Stimulated activated naive CD4-positive, alpha-beta T cell treated with Interleukin-2 at 50 U/mL for 16 hours (primary cell): ENCODE measurements around the gene GZMA.
A peak's percentile ranks its signal among the peaks of the same experiment; 100 is the strongest.

Source experiments
- DNase-seq: peaks from one replicate; lab custom pipeline; 2025; lab: John Stamatoyannopoulos, UW

Gene GZMA

GRCh38 chr5:55110217-55110616, 7.8 kb downstream of the GZMA start:
- no peak for DNase-seq

- DNase-seq: no peak
Observed at GRCh38 chr5:55113327-55113726, 10.9 kb downstream of the GZMA start.

- no peak for DNase-seq
Observed at GRCh38 chr5:55114061-55114460, 11.6 kb downstream of the GZMA start.

DNA sequence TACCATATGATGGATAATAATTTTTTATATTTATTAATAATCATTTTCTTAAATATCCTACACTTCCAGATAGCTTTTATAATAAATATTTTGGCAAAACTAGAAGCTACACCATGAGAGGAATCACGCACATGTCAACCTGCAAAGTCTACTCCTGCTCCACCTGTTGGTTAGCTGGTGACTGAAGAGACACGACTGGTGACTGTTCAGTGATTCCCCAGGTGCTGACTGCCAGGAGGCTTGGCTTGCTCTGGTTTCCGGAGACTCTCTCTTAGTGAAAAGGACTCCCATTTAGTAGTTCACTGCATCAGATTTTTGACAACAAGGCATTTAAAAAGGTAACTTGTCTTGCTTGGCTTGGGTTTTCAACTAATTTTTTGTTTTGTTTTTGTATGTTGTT, 20.9 kb downstream of the GZMA start:
- DNase-seq: no peak

DNA sequence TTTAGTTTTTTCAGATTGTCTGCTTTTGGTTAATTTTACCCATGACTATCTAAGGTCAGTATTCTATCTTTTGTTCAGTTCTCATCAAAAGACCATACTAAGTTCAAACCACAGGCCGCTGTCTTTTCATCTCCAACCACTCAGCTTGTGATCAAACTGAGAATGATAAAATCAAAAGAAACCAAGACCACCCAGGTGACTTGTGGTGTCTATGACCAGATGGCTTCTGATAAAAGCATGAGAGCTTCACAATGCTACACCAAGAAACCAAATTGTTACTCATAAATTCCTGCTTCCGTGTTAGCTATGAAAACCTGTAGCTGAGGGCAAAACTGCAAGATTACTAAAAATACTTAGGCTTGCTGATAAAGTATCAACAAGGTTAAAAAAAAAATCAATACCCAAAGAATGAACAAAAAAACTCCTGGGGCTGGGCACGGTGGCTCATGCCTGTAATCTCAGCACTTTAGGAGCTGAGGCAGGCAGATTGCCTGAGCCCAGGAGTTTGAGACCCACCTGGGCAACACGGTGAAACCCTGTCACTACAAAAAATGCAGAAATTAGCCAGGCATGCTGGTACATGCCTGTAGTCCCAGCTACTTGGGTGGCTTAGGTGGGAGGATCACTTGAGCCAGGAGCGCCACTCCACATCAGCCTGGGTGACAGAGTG, 31.7 kb downstream of the GZMA start:
- no peak for DNase-seq

DNA sequence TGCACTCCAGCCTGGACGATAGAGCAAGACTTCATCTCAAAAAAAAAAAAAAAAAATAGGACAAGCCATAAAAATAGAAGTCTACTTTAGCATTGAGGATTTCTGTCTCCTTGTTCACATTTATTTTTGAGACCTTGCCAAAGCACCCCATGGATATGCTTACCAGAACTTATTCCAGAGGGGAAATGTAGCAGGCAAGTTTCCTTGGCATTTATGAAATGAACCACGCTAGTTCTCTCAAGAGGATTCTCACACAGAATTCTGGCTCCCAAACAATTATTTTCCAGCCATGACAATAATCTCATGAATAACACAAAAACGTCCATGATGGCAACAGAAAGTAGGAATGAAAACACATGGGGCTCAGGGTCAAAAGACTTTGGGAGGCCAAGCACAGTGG, 34.1 kb downstream of the GZMA start:
- no peak for DNase-seq

DNA sequence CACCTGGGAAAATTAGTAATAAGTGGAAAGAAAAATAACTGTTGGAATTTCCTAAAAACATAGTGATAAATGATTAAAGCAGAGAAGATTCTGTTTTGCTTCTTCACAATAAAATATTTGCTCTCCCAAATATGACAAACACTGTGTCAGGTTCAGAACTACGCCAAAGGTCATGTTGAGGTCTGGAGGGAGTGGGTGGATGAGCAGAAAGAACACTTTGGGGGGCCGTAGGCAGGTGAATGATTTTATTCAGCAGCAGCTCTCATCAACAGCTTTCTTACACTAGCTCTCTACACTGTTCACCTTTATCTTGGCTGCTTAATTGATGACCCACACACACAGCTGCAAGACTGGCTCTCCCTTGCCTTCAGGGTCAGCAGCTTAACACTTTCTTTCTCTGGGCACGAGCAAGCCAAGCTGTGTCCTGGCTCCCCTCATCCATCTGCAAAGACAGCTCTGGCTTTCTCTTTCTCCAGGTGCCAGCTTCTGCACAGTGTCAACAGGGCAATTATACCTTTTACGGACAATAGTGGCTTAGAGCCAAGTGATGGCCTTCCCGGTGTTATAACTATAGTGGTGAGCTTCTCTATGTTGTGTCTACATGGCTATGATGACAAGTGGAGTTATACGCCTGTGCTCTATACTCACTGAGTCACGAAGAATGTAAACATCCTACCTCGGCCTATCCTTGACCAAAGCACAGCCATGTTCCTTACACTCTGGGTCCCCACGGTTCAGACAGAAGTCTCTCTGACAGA, 38.6 kb downstream of the GZMA start:
- no peak for DNase-seq

DNA sequence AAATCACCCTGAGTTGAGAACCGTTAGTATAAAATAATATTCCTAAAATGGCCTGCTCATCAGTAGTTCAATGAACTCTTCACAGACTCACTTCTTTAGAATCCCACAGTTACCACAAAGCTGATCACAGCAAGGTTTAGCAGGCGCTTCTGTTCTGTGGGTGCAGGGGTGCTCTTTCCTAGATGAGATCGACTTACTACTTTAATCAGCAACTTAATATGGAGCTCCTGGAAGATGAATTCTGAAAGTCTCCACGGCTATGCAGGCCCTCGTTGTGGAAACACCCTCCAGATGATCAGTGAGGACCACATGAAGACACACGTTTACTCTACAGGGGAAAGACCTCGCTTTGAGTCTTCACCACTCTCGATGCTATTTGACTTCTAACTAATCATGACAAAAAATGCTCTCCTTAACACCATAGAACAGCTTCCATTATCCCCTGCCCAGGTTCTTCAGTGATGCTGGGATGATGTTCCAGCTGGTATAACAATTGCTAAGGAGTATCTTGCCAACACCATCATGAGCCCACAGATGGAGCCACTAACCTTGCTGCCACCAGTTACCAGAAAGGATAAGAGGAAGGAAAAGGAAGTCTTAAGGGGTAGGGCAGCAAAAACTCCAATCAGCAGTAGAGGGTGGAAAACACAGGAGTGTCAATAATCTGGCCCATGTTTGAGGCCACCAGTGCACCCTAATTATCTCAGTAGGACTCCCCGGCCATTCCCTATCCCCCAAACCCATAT, 39.7 kb downstream of the GZMA start:
- no peak for DNase-seq

DNA sequence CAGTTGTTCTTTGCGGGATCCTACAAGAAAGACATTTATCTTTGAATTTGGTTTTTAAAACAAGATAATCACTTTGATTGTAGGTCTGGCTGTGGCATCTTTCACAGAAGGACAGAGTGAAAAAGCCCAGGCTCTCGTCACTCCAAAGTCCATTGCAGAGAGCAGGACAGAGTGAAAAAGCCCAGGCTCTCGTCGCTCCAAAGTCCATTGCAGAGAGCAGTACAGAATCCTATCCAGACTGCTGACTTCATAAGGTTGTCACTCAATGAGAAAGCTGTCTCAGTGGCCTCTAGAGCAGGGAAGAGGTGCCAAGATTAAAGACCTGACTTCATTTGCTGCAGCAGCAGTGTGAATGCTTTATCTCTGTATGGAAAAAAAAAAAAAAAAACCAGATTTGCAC, 41.2 kb downstream of the GZMA start:
- no peak for DNase-seq

DNA sequence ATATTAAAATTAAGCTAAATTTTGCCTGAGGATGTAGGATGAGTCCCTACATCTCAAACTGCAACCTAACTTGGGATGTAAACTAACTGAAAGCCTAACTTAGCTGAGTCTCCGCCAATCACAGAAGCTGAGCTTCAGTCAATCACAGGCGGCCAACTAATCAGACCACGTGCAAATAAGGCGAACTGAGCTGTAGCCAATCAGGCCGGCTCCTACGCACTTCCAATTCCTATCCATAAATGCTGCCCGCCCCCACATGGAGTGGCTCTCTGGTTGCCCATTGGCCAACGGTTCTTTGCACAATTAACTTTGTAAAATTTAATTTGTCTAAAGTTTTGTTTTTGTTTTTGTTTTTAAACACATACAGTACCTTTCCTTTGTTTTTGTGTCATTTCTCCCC, 43.6 kb downstream of the GZMA start:
- no peak for DNase-seq

DNA sequence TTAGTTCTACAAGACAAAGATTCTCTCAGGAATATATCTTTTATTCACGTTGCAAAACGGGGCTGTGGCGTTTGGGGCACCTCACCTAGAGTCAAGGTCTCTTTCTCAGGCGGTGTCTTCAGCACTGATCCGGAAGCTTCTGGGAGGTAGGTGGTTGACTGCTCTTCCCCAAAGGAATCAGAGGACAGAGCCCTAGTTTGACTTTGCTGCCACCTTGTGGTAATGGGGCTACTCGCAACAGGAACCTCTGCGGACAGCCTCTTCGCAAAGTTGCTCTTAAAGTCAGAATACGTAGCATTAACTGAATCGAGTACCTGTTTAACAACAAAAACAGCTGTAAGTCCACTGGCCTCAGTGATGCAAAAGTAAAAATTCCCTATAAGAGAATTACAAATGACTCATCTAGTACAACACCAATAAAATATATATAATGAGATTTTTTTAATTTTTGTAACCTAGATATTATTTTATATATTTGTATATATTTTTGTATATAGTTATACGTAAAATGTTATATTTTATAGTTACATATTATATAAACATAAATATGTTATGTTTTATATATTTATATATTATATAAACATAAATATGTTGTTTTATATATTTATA, 44.2 kb downstream of the GZMA start:
- peak; percentile 70 for DNase-seq

GRCh38 chr5:55149308-55149795, 46.9 kb downstream of the GZMA start:
- no peak for DNase-seq

- no peak for DNase-seq
Observed at GRCh38 chr5:55151923-55152842, 49.7 kb downstream of the GZMA start.

DNA sequence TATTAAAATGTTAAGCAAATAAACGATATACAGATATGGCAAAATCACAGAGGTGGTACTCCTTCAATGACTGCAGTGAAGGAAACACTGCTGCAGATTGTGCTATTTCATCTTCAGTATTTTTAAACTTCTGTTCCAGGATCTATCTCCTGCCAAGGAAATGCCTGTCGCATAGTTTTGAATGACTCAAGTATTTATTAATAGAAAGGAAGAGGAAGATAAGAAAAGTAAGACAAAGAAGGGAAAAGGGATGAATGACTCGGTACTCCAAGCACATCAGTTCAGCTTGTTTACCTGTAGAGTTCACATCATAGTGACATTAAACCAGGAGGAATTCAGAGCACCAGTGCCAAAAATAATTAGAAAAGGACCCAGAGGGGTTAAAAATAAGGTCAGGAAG, 52.4 kb downstream of the GZMA start:
- DNase-seq: no peak
